ACC112 (cell line): Measurements from ENCODE around the gene AGK.
"Not testable (repeated sequence)": the region's sequence is repeated elsewhere in the genome, so short reads cannot be mapped to it uniquely, and the experiment has no call there.

Source experiments
- H2AFZ ChIP-seq: fragments of 200-600 bp; sonication (generic); one replicate; pipeline ENCODE4 v1.6.0; 2017; ENCODE audit warnings: antibody characterized with exemption, low read length; ENCODE audit not compliant: unreplicated experiment
- H3K27ac ChIP-seq: fragments of 200-600 bp; sonication (generic); 2 replicates; pipeline ENCODE4 v1.5.1; 2014; ENCODE audit warnings: low read depth, mild to moderate bottlenecking, antibody characterized with exemption, low read length, moderate library complexity
- H3K27me3 ChIP-seq: fragments of 200-600 bp; sonication (generic); 2 replicates; pipeline ENCODE4 v1.6.1; 2014; ENCODE audit warnings: mild to moderate bottlenecking, antibody characterized with exemption, low read length, moderate library complexity, mixed read lengths; ENCODE audit not compliant: insufficient read depth
- H3K36me3 ChIP-seq: fragments of 200-600 bp; sonication (generic); 2 replicates; pipeline ENCODE4 v1.6.1; 2016; ENCODE audit warnings: mild to moderate bottlenecking, antibody characterized with exemption, low read length, moderate library complexity, mixed read lengths; ENCODE audit not compliant: insufficient read depth
- H3K4me1 ChIP-seq: fragments of 200-600 bp; sonication (generic); one replicate; pipeline ENCODE4 v1.6.1; 2016; ENCODE audit warnings: low read length, mixed read lengths; ENCODE audit not compliant: insufficient read depth, unreplicated experiment, control insufficient read depth
- H3K4me3 ChIP-seq: fragments of 200-600 bp; sonication (generic); 2 replicates; pipeline ENCODE4 v1.5.1; 2014; ENCODE audit warnings: mild to moderate bottlenecking, low read depth, low read length
- H3K79me2 ChIP-seq: fragments of 200-600 bp; sonication (generic); one replicate; pipeline ENCODE4 v1.6.0; 2016; ENCODE audit warnings: low read length; ENCODE audit not compliant: control insufficient read depth, unreplicated experiment, insufficient read depth

The AGK gene

GRCh38 chr7:141571059-141571458, 19.8 kb downstream of the AGK start:
- peaks cover 22% of the 10 kb centered on the region for H3K36me3 ChIP-seq
- no peaks in the 10 kb centered on the region for H3K79me2 ChIP-seq
- no peaks in the 10 kb centered on the region for H3K27me3 ChIP-seq
- H3K27ac ChIP-seq: no peak overlapping the region
- H2AFZ ChIP-seq: no peak overlapping the region
- H3K4me1 ChIP-seq: no peaks in the 10 kb centered on the region
- H3K4me3 ChIP-seq: no peak overlapping the region

- Histone ChIP-seq H3K4me1 (no peaks in the 10 kb centered on the region), H3K27ac (no peak overlapping the region), H3K36me3 (peaks cover 28% of the 10 kb centered on the region), H3K79me2 (no peaks in the 10 kb centered on the region), H2AFZ (no peak overlapping the region), H3K4me3 (no peak overlapping the region), H3K27me3 (no peaks in the 10 kb centered on the region)
These were observed 21.0 kb downstream of the AGK start for GRCh38 chr7:141572175-141572574.

GRCh38 chr7:141573511-141573910, 22.3 kb downstream of the AGK start:
- H3K79me2 ChIP-seq: no peaks in the 10 kb centered on the region
- H3K27me3 ChIP-seq: no peaks in the 10 kb centered on the region
- no peaks in the 10 kb centered on the region for H3K4me1 ChIP-seq
- no peak overlapping the region for H3K27ac ChIP-seq
- H3K36me3 ChIP-seq: peaks cover 27% of the 10 kb centered on the region
- no peak overlapping the region for H3K4me3 ChIP-seq
- H2AFZ ChIP-seq: no peak overlapping the region

GRCh38 chr7:141575164-141575563, 24.0 kb downstream of the AGK start:
- Histone ChIP-seq H3K79me2 (no peaks in the 10 kb centered on the region), H3K36me3 (peaks cover 27% of the 10 kb centered on the region), H2AFZ (no peak overlapping the region), H3K27me3 (no peaks in the 10 kb centered on the region), H3K4me1 (no peaks in the 10 kb centered on the region), H3K27ac (no peak overlapping the region), H3K4me3 (no peak overlapping the region)

GRCh38 chr7:141575654-141576448, 24.6 kb downstream of the AGK start:
- H3K4me3 ChIP-seq: no peak overlapping the region
- no peak overlapping the region for H2AFZ ChIP-seq
- H3K79me2 ChIP-seq: no peaks in the 10 kb centered on the region
- no peaks in the 10 kb centered on the region for H3K27me3 ChIP-seq
- peaks cover 27% of the 10 kb centered on the region for H3K36me3 ChIP-seq
- no peaks in the 10 kb centered on the region for H3K4me1 ChIP-seq
- H3K27ac ChIP-seq: no peak overlapping the region

DNA sequence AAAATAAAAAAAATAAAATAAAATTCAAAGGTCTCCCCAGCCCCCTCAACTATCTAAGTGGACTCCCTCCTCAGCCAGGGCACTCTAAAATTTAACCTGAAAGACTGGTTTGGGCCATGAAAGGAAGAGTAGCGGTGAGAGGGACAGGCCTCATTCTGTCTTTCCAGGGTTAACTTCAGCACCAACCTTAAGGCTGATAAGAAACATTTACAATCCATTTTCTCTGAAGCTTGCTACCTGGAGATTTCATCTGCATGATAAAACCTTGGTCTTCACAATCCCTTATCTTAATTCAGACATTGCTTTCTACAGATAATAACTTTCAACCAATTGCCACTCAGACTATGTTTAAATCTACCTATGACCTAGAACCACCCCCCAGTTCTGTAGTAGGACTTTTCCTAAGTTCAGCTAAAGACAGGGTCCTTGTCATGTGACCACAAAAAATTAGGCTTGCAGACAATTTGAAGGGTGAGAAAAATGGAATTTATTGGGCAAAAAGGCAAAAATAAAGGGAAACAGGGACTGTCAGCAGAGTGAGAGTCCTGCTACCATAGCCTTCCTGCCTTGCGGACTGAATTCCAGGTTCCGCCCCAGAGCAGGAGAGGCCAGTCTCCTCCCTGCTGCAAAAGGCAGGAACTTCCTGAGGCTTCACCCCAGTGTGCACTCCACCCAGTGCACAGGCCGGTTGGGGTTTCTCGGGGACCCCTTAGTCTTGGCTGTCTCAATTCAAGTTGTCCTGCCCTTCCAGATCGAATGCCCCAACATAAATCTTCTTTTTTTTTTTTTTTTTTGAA, 26.0 kb downstream of the AGK start:
- Histone ChIP-seq H3K4me1 (no peaks in the 10 kb centered on the region), H3K79me2 (no peaks in the 10 kb centered on the region), H3K4me3 (no peak overlapping the region), H3K27me3 (no peaks in the 10 kb centered on the region), H3K36me3 (peaks cover 27% of the 10 kb centered on the region), H3K27ac (no peak overlapping the region), H2AFZ (no peak overlapping the region)

GRCh38 chr7:141579953-141580352, 28.7 kb downstream of the AGK start:
- peaks cover 16% of the 10 kb centered on the region for H3K36me3 ChIP-seq
- not testable (repeated sequence) for H3K79me2 ChIP-seq, H3K4me3 ChIP-seq, H2AFZ ChIP-seq, H3K27me3 ChIP-seq, H3K27ac ChIP-seq, H3K4me1 ChIP-seq

DNA sequence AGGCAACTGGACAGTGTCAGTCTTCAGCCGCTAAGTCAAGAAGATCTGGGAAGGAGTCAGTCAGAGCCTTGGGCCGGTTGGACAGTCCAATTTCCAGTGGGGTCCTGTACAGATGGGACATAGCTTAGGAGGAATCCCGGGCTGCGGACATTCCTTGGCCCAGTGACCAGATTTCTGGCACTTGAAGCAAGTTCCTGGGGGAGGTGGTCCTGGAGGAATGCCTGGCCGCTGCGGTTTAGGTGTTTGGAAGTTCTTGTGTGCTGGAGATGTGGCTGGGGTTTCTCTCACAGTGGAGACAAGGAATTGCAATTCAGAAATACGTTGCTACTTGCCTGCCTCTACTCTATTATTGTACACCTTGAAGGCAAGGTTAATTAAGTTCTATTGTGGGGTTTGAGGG, 30.9 kb downstream of the AGK start:
- not testable (repeated sequence) for H2AFZ ChIP-seq, H3K4me3 ChIP-seq, H3K27me3 ChIP-seq, H3K79me2 ChIP-seq, H3K27ac ChIP-seq, H3K36me3 ChIP-seq
- H3K4me1 ChIP-seq: peaks cover 25% of the 10 kb centered on the region

- Histone ChIP-seq H3K36me3 (no peaks in the 10 kb centered on the region), H3K27me3 (no peaks in the 10 kb centered on the region), H3K79me2 (no peaks in the 10 kb centered on the region), H2AFZ (peak overlapping the region; percentile 31), H3K27ac (peak overlapping the region; percentile 87), H3K4me1 (peaks cover 28% of the 10 kb centered on the region), H3K4me3 (no peak overlapping the region)
These were observed 33.7 kb downstream of the AGK start for GRCh38 chr7:141584935-141585334.

GRCh38 chr7:141585592-141586510, 34.6 kb downstream of the AGK start:
- peak overlapping the region; percentile 31 for H2AFZ ChIP-seq
- H3K27me3 ChIP-seq: no peaks in the 10 kb centered on the region
- no peaks in the 10 kb centered on the region for H3K36me3 ChIP-seq
- H3K27ac ChIP-seq: peak overlapping the region; percentile 87
- peaks cover 36% of the 10 kb centered on the region for H3K4me1 ChIP-seq
- H3K79me2 ChIP-seq: no peaks in the 10 kb centered on the region
- peak overlapping the region; percentile 35 for H3K4me3 ChIP-seq
